HG02981 (cell line): ENCODE measurements around the gene CELF2.

Experiments used
- ATAC-seq: cut with Tn5 transposase; IDR thresholded peaks from one replicate; pipeline ENCODE4 v1.9.1; 2021; ENCODE audit warnings: mild to moderate bottlenecking, moderate library complexity; ENCODE audit not compliant: unreplicated experiment

CELF2 gene

GRCh38 chr10:11020548-11020942 lies 2.9 kb downstream of the CELF2 start:
- ATAC-seq = no peak

DNA sequence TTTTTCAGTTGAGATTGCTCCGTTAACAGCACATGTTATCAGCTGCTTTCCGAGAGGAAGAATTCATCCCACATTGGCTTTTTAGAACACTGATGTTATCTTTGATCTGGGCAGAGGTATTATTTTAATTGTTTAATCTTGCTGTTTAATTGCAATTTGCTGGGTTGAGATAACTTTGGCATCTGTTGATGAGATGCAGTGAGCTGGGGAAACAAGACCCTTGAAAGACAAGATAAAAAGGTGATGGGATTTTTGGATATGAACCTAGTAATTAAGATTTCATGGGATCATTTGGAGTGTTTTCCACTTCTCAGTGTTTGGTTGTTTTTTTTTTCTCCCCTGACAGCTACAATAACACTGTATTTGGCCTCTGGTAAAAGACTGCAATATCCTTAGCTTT lies 4.5 kb downstream of the CELF2 start:
- no peak for ATAC-seq

DNA sequence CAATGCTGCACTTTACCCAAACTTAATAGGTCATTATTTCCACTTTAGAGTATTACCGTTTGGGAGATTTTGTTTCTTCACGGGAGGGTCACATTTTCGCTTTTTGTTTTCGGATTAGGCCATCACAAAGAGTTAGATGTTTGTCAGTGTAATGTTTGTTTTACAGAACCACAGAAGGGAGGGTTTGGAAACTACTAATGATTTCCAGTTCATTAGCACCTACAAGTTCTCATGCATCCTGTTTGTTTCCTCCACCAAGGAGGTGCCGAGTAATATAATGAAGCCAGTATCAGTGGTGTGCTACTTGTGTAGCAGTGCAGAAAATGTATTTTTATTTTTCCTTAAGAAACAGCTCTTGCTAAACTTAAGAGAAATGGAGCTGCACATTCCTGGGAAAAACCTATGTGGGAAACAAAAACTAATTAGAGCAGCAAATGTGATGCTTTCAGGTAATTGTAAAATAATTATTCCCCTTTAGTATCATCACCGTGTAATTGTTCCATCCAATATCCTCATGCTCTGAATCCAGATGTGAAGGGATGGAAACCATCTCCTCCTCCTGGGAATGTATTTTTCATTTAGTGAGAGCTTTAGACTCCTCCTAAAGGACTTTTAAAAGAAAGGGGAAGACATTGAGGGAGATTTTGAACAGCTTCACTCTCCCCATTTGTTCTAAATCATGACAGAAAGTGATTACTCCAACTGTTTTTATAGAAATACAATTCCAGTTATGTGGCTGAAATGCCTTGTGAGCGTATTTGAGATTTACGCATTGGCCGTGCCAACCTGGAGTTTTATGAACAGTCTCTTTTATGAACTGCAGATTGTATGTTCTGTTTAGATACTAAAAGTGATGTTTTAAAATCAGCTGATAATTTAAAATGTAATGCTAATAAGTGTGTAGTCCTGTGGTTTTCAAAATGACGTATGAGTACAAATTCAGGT lies 5.6 kb downstream of the CELF2 start:
- ATAC-seq = no peak

DNA sequence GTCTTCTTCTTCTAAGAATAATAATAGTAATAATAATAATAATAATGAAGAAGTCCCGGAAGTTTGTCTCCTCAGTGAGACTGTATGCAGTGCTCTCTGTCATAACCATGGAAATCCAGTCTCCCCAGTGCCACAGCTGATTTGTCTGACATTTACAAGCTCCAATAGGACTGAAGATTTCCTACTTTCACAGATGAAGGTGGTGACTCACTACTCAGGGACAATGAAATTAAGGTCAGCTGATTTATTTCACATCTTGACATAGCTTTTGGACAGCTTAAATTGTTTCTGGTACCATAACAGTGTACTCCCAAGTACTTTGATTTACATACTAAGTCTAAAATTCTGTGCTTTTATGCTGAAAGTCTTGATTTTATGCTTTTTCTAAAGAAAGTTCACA lies 6.9 kb downstream of the CELF2 start:
- no peak for ATAC-seq

DNA sequence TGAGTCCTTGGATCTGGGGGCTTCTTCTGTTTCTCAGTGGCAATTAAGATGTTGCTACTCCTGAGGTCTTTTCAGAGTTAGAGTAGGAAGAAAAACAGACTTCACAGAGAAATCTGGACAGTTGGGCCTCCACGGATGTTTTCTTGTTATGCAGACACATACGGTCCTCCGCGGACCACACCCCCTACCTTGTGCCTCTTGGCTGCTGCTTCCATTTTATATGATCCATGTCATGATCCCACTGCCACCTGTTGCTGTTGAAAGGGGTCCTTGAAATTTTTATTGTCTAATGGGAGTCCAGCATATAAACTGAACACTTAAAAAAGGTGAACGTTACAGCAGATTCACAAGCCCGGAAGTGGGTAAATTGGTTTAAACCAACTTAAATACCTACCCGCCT lies 8.3 kb downstream of the CELF2 start:
- no peak for ATAC-seq

GRCh38 chr10:11026773-11027172 lies 9.1 kb downstream of the CELF2 start:
- no peak for ATAC-seq

DNA sequence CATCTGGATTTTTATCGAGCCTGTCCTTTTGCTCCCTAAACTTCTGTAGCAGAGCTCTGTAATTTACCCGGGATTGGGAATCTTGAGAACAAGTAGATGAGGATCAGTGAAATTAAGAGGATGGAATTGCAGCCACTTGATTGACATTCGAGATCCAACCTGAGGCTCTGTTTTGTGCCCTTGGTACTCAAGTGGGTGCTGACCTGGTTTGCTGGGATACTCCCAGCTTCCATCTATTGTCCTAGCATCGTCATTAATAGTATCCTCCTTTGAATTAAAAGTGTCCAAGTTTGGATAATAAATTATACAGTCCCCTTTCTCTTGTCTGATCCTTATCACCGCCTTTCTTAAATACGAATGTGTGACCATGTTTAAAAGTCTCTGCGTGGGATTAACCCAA lies 17.1 kb downstream of the CELF2 start:
- ATAC-seq = no peak

DNA sequence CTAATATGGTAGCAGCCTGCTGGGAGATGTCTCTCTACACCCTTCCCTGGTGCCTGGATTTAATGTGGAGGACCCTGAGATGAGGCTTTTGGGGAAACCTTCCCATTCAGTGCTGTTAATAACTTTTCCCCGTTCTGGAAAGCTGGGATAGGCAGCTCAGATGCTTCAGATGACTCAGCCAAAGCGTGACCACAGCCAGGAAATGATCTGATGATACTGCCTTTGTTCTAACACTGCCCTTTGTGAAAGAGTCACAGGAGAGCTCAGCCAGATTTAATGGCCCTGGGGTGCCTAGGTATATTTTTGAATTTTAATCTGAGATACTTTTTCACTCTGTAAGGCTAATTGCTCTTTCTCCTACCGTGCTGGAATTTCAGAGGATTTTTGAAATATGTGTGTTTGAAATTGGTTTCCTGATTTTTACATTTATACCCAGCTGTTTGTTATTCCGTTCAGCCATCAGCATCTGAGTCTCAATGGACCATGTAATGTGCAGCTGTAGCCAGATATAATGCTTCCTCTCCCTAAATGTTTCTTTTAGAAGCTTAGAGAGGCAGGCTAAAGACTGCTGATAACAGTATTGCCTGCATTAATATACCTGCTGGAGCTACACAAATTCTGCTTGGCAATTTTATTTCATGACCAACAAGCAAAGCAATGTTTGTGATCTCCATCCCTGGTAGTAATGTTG lies 17.8 kb downstream of the CELF2 start:
- ATAC-seq = no peak

DNA sequence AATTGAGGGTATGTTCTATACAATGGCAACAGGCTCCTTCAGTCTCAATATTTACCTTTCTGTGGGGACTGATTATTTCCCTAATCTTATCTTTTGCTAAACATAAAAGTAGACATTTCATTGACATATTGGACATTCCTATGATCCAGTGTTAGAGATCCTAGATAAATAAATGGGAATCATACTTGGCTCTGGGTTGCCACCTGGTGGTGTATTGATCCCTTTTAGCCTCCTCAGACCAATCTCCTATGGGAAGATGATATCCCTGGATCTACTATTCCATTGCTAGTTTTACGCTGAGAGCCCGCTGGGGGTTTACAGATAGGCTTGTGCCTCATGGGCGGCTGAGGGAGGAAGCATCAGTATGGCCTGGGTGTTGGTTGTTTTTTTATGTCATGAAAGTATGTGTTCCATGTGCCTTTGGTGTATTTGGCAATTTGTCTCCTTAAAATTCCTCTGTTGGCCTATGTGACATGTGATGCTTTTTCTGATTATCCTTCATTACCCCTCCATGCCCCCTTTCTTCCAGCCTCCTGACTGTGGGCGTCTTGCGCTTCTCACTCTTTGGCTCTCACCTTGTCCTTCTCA lies 18.8 kb downstream of the CELF2 start:
- ATAC-seq = no peak

DNA sequence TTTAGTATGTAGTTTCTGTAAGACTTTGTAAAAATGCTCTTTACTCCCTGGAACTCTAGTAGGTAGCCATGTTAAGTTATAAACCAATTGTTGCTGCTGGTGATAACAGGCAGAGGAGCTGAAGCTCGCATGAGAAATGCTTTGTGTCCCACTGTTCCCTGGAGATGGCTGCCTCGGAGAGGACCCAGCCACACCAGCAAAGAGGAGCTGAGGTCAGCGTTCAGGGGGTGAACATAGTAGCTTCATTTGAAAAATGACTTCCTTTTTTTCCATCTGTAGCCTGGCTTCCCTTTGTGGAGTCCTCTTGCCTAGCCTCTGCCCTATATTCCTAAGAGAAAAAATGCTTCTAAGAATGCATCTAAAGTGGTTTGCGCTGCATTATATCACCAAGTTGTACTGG lies 20.3 kb downstream of the CELF2 start:
- ATAC-seq = no peak

DNA sequence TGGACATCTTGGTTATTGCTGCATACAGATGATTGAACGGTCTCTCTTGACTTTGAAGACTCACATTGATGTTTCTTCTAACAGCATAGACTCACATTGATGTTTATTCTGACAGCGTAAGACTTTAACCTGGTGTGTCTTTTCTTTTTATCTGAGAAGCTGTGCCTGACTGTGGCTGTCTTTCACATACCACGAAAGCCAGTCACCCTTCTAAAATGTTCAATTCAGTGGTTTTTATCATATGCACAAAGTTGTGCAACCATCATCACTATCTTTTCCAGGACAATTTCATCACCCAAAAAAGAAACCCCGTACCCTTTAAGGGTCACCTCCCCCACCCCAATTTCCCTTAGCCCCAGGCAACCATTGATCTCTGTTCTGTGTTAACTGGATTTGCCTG lies 24.7 kb downstream of the CELF2 start:
- ATAC-seq = no peak

DNA sequence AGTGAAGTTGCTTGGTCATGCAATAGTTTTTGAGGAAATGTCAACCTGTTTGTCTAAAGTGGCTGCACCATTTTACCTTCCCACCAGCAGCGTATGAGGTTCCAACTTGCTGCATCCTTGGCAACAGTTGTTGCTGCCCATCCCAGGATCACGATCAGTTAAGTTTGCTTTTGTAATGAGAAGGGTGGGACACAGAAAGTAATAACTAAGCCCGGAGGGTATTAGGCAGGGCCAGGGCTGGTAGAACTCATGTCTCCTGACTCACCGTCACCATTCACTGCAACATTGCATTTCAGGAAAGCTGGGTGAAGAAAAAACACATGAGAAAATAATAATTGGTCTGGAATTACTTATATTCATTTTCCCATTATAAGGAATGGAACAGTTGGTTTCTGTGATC lies 25.4 kb downstream of the CELF2 start:
- ATAC-seq = no peak

- ATAC-seq = no peak
Observed at GRCh38 chr10:11043446-11044127, 25.9 kb downstream of the CELF2 start.

DNA sequence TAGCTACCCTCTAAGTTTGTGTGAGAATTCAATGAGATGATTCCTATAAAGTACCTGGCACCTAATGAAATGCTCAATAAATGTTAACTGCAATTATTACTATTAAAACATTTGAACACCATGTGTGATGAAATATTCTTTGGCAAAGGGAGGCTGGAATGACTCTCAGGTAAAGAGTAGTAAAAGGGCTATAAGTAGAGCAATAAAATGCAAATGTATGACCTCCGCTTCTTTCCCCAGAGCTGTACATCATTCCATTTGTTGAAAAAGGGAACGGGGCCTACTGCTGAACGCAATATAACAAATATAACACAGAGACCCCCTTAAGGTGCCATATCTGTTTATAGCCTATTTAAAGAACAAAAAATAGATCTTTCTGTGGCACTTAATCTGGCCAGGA lies 27.8 kb downstream of the CELF2 start:
- no peak for ATAC-seq

DNA sequence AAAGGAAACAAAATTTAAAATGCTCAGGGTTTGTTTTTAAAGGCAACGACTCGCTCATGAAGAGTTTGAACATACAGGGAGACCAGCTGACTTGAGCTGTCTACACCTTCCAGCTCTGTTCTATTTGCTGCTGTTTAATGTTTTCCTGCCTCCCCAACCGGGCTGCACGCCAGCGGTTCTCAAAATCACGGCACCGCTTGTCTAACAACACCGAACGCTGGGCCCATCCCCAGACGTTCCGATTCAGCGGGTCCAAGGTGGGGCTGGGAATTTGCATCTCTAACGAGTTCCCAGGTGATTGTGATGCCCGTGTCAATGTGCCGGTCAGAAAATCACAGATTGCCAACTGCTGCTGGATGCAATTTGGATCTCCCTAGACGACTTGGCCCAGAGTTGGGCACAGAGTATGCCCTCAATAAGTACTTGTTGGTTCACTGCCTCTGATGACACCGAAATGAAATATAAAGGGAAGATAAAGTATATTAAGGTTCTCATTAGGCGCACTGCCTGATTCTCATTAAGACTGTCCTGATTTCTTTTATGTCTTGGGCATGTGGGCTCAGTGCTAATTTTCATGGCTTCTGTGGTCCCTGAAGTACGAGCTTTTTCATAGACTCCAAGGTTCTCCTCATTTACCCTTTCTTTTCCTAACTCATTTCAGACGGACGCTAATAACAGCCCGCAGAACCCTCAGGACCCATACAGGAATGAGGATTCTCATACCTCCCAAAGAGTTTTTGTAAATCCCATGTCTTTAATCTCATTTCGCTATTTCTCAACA lies 28.5 kb downstream of the CELF2 start:
- no peak for ATAC-seq

DNA sequence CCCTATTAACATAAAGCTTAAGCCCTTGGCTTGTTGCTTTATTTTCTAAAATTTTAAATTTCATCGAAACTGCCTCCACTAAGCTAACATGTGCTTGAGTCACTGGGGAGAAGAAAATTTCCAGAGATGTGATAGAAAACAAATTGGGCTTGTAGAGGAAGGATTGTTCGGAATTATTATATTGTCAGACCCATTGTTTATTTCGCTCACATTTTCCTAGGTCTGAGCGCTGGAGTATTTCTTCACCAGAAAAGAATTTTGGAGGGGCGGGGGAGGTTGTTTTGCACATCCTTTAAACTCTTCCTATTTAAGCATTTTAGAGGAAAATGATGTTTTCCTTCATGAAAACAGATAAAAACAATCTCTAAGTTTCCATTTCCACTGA lies 29.1 kb downstream of the CELF2 start:
- no peak for ATAC-seq

- ATAC-seq = no peak
Observed at GRCh38 chr10:11048707-11049278, 31.1 kb downstream of the CELF2 start.

DNA sequence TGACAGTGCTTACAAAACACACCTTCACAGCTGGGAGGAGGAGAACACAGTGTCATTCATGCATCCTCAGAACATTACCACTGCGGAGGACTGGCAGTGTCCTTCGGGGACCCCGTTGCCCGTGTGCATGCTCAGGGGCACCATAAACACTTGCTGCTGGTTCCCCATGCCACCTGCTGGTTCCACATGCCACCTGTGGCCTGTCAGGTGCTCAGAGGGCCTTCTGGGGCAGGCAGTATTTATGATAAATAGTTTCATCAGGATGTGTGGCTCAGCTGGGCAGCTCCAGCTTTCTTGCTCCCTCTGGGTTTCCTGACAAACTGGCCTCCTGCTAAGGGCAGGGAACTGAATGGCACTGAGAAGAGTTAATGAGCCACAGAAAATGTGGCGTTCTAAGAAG lies 32.1 kb downstream of the CELF2 start:
- ATAC-seq = no peak

GRCh38 chr10:11050301-11051287 lies 32.9 kb downstream of the CELF2 start:
- no peak for ATAC-seq
